Stimulated activated naive B cell treated with anti-CD40 and anti-IgM and Interleukin-4, amounts not matched to agents 10 μg/mL and 1 μg/mL and 100 μg/mL, for 72 hours (primary cell): ENCODE data around the gene LPAR6.
"Not testable (repeated sequence)": the region's sequence is repeated elsewhere in the genome, so short reads cannot be mapped to it uniquely, and the experiment has no call there.

ENCODE experiments used
- ATAC-seq, 2 donors: fragments of 150-1000 bp; cut with Tn5 transposase; replicated peaks; 2 replicates each; pipeline ENCODE4 v1.10.0; 2021; ENCODE audit warnings: moderate library complexity in 1 of 2
- DNase-seq: peaks from one replicate; pipeline ENCODE4 v3.0.0; 2021
- H3K27ac Mint-ChIP-seq: one replicate; pipeline ENCODE4 v1.8.0; 2022; ENCODE audit warnings: mild to moderate bottlenecking, mixed read lengths
- H3K27me3 Mint-ChIP-seq, 2 donors: one replicate each; pipeline ENCODE4 v1.8.0; 2022; ENCODE audit warnings: mixed read lengths in 2 of 2
- H3K36me3 Mint-ChIP-seq, 2 donors: one replicate each; pipeline ENCODE4 v1.8.0; 2022; ENCODE audit warnings: mixed read lengths in 2 of 2, mild to moderate bottlenecking in 1 of 2
- H3K4me1 Mint-ChIP-seq, 2 donors: one replicate each; pipeline ENCODE4 v1.8.0; 2022; ENCODE audit warnings: mixed read lengths in 2 of 2, mild to moderate bottlenecking in 1 of 2
- H3K4me3 Mint-ChIP-seq, 2 donors: one replicate each; pipeline ENCODE4 v1.8.0; 2022; ENCODE audit warnings: mild to moderate bottlenecking in 2 of 2, mixed read lengths in 2 of 2, moderate library complexity in 1 of 2
- H3K9me3 Mint-ChIP-seq, 2 donors: one replicate each; pipeline ENCODE4 v1.8.0; 2022; ENCODE audit warnings: mixed read lengths in 2 of 2, mild to moderate bottlenecking in 1 of 2

LPAR6 gene

GRCh38 chr13:48431431-48431830 lies 18.5 kb upstream of the LPAR6 start:
- Mint-ChIP-seq H3K36me3 (peaks cover 16 to 24% of the 10 kb centered on the region in 2 donors), H3K27ac (no peak overlapping the region), H3K9me3 (no peaks in the 10 kb centered on the region), H3K4me3 (no peak overlapping the region), H3K27me3 (no peaks in the 10 kb centered on the region), H3K4me1 (peaks cover 16 to 51% of the 10 kb centered on the region in 2 donors)
- no peak for DNase-seq
- no peak for ATAC-seq

DNA sequence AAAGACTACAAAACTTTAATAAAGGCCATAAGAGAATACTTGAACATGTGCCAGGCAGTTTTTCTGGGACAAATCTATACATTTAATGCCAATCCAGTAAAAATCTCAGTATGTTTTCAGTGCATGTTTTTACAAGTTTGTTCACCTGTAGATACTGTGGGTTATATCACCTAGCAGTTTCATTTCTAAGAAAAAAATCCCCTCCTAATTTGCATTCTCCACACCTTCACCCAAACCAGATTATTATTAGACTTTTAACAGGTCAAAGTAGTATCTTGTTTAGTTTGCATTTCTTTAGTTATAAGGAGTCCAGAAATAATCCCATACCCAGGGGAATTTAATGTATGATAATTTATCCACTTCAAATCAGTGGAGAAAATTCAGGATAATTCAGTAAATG lies 17.0 kb upstream of the LPAR6 start:
- H3K27ac Mint-ChIP-seq = no peak overlapping the region
- H3K4me3 Mint-ChIP-seq = no peak overlapping the region
- no peaks in the 10 kb centered on the region for H3K27me3 Mint-ChIP-seq
- H3K4me1 Mint-ChIP-seq = peaks cover 10 to 37% of the 10 kb centered on the region in 2 donors
- ATAC-seq (no peak), DNase-seq (no peak)
- H3K36me3 Mint-ChIP-seq = peaks cover 15 to 22% of the 10 kb centered on the region in 2 donors
- H3K9me3 Mint-ChIP-seq = no peaks in the 10 kb centered on the region

DNA sequence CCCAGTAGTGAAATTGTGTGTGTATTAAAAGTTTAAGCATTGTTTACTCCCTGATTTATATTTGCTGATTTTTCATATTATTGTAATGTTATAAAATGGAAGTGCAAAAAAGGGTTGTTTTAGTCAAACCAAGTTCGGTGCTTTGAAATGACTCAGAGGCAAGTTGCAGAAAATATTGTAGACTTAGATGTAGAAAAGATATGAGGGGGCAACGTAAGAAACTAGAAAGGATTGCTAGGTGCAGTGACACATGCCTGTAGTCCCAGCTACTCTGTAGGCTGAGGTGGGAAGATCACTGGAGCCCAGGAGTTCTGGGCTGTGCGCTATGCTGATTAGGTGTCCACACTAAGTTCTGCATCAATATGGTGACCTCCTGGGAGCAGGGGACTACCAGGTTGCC lies 16.1 kb upstream of the LPAR6 start:
- Mint-ChIP-seq H3K4me1 (peaks cover 4 to 30% of the 10 kb centered on the region in 2 donors), H3K36me3 (peaks cover 13 to 17% of the 10 kb centered on the region in 2 donors), H3K27ac (no peak overlapping the region), H3K27me3 (no peaks in the 10 kb centered on the region), H3K4me3 (no peak overlapping the region), H3K9me3 (no peaks in the 10 kb centered on the region)
- no peak for ATAC-seq
- DNase-seq = no peak

DNA sequence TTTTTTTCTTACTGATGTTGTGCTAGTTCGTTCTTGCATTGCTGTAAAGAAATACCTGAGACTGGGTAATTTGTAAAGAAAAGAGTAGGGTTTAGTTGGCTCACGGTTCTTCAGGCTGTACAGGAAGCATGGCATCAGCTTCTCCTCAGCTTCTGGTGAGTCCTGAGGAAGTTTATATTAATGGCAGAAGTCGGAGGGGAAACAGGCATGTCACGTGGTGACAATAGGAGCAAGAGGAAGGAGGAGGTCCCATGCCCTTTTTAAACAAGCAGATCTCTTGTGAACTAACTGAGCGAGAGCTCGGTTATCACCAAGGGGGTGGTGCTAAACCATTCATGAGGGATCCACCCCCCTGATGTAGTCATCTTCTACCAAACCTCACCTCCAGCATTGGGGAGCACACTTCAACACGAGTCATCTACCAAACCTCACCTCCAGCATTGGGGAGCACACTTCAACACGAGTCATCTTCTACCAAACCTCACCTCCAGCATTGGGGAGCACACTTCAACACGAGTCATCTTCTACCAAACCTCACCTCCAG lies 13.9 kb upstream of the LPAR6 start:
- peaks cover 13 to 22% of the 10 kb centered on the region in 2 donors for H3K36me3 Mint-ChIP-seq
- not testable (repeated sequence) for ATAC-seq, H3K27me3 Mint-ChIP-seq, DNase-seq, H3K9me3 Mint-ChIP-seq, H3K27ac Mint-ChIP-seq, H3K4me3 Mint-ChIP-seq
- H3K4me1 Mint-ChIP-seq = peaks cover 4 to 24% of the 10 kb centered on the region in 2 donors

- peaks cover 13 to 26% of the 10 kb centered on the region in 2 donors for H3K36me3 Mint-ChIP-seq
- no peak overlapping the region for H3K4me3 Mint-ChIP-seq
- H3K27ac Mint-ChIP-seq = no peak overlapping the region
- DNase-seq (no peak), ATAC-seq (no peak)
- no peaks in the 10 kb centered on the region for H3K27me3 Mint-ChIP-seq
- H3K4me1 Mint-ChIP-seq = peaks cover 4 to 17% of the 10 kb centered on the region in 2 donors
- H3K9me3 Mint-ChIP-seq = peaks cover 0 to 2% of the 10 kb centered on the region in 2 donors
Observed at GRCh38 chr13:48426052-48426451, 13.1 kb upstream of the LPAR6 start.

DNA sequence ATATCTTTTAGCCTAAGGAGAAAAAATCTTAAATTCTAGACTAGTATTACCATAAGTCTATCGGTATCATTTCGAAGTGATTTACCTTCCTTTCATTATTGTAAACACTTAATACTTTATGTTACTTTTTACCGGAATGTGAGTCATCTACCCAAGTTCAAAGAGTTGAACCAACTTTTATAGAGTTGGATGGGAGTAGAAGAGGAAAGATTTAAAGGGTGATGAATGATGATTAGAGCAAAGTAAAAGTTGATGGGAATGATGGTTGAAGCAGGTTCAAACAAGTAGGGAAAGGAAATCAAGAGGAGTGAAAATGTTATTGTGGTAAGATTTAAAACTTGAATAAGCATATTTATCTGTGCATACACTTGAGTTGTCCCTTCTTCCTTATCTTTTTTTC lies 11.3 kb upstream of the LPAR6 start:
- Mint-ChIP-seq H3K9me3 (peaks cover 8 to 10% of the 10 kb centered on the region in 2 donors), H3K27me3 (no peaks in the 10 kb centered on the region), H3K4me1 (peaks cover 3 to 4% of the 10 kb centered on the region in 2 donors), H3K4me3 (no peak overlapping the region), H3K27ac (no peak overlapping the region), H3K36me3 (peaks cover 20 to 35% of the 10 kb centered on the region in 2 donors)
- no peak for ATAC-seq
- no peak for DNase-seq

- H3K4me1 Mint-ChIP-seq, ATAC-seq, DNase-seq, H3K27ac Mint-ChIP-seq, H3K4me3 Mint-ChIP-seq, H3K27me3 Mint-ChIP-seq: not testable (repeated sequence)
- Mint-ChIP-seq H3K36me3 (peaks cover 37 to 49% of the 10 kb centered on the region in 2 donors), H3K9me3 (peaks cover 12 to 18% of the 10 kb centered on the region in 2 donors)
Observed at GRCh38 chr13:48422003-48422402, 9.1 kb upstream of the LPAR6 start.

DNA sequence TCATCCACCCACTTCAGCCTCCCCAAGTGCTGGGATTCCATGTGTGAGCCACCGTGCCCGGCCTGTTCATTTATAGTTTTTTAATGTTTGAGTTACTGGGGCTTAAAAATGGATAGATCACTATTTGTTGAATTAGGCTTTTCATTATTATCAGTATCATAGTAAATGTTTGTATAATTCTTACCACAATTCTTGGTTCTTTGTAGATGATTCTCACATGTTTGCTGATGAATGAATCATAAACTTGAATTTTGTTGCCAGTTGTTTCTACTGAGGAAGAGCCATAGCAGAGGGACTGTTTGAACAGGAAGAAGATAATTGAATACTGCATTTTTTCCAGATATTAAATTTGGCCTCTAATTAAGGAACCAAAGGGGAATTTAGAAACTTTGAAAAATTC lies 2.6 kb upstream of the LPAR6 start:
- H3K36me3 Mint-ChIP-seq = peaks cover 38 to 52% of the 10 kb centered on the region in 2 donors
- ATAC-seq = no peak
- no peak overlapping the region for H3K27ac Mint-ChIP-seq
- H3K27me3 Mint-ChIP-seq = no peaks in the 10 kb centered on the region
- H3K4me1 Mint-ChIP-seq = peaks cover 4% of the 10 kb centered on the region in 2 donors
- H3K4me3 Mint-ChIP-seq = no peak overlapping the region
- H3K9me3 Mint-ChIP-seq = peaks cover 10 to 13% of the 10 kb centered on the region in 2 donors
- DNase-seq = no peak

GRCh38 chr13:48414501-48414900 lies 1.6 kb upstream of the LPAR6 start:
- ATAC-seq = no peak
- H3K36me3 Mint-ChIP-seq = peaks cover 36 to 47% of the 10 kb centered on the region in 2 donors
- H3K4me1 Mint-ChIP-seq = peaks cover 4% of the 10 kb centered on the region in 2 donors
- no peak for DNase-seq
- H3K9me3 Mint-ChIP-seq = peaks cover 6 to 10% of the 10 kb centered on the region in 2 donors
- no peak overlapping the region for H3K4me3 Mint-ChIP-seq
- H3K27ac Mint-ChIP-seq = no peak overlapping the region
- H3K27me3 Mint-ChIP-seq = no peaks in the 10 kb centered on the region

DNA sequence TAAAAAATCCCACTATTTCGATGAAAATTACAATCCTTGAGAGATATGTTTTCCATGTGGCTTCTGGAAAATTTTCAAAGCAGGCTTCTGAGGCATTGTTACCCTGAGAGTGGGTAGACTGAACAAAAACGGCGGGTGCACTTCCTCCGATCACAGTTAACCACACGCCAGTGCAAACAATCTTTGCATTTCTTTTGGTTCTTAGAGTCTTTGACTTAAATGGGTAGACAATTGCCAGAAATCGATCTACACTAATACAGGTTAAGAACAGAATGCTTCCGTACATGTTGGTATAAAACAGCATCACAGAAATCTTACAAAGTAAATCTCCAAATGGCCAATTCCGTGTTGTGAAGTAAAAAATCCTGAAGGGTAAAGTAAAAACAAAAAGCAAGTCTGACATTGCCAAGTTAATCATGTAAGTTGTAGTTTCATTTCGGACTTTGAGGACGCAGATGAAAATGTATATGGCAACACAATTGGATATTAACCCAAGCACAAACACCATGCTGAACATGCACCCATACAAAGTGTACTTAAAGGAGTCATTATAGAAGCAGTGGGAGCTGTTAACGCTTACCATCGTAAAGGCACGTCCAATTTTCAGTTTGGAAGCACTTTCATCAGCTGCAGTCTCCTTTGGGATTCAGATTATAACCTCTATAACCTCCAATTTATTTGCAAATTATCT lies 927 bp downstream of the LPAR6 start:
- no peaks in the 10 kb centered on the region for H3K9me3 Mint-ChIP-seq
- H3K4me1 Mint-ChIP-seq = peaks cover 4% of the 10 kb centered on the region in 2 donors
- no peak for DNase-seq
- H3K36me3 Mint-ChIP-seq = peaks cover 18 to 39% of the 10 kb centered on the region in 2 donors
- H3K4me3 Mint-ChIP-seq = peak overlapping the region; percentile 58 to 78
- peak in 1 of 2 donors; percentile 39 for ATAC-seq
- no peaks in the 10 kb centered on the region for H3K27me3 Mint-ChIP-seq
- no peak overlapping the region for H3K27ac Mint-ChIP-seq

- no peak overlapping the region for H3K27ac Mint-ChIP-seq
- no peaks in the 10 kb centered on the region for H3K9me3 Mint-ChIP-seq
- DNase-seq (no peak), ATAC-seq (no peak)
- no peaks in the 10 kb centered on the region for H3K27me3 Mint-ChIP-seq
- no peak overlapping the region for H3K4me3 Mint-ChIP-seq
- peaks cover 4 to 6% of the 10 kb centered on the region in 2 donors for H3K4me1 Mint-ChIP-seq
- H3K36me3 Mint-ChIP-seq = peaks cover 13 to 38% of the 10 kb centered on the region in 2 donors
Observed at GRCh38 chr13:48411147-48411794, 1.6 kb downstream of the LPAR6 start.

DNA sequence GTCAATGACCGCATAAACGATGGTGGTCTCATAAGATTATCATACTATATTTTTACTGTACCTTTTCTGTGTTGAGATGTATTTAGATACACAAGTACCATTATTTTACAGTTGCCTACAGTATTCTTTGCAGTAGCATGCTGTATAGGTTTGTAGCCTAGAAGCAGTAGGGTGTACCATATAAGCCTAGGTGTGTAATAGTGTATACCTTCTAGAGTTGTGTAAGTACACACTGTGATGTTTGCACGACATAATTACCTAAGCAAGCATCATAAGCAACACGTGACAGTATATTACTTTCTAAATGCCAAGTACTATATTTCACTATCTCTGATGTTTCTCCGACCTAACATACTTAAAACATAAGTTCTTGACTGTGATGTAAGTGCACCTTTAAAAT lies 2.7 kb downstream of the LPAR6 start:
- Mint-ChIP-seq H3K27me3 (no peaks in the 10 kb centered on the region), H3K4me1 (peaks cover 4 to 8% of the 10 kb centered on the region in 2 donors), H3K36me3 (peaks cover 6 to 33% of the 10 kb centered on the region in 2 donors), H3K9me3 (no peaks in the 10 kb centered on the region), H3K27ac (no peak overlapping the region), H3K4me3 (no peak overlapping the region)
- DNase-seq (no peak), ATAC-seq (no peak)

DNA sequence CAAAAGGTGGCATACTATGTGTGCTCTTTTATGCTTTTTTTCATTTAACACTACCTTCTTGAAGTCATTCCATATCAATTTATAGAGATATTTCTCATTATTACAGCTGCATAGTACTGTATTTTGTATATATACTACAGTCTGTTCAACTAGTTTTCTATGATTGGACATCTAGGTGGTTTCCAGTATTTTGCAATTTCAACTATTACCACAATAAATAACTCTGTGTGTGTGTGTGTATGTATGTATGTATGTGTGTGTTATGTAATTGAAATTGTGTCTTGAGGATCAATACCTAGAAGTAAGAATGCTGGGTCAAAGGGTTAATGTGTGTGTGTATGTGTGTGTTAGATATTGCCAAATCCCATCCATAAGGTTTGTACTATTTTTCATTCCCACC lies 7.0 kb downstream of the LPAR6 start:
- H3K27ac Mint-ChIP-seq = no peak overlapping the region
- H3K36me3 Mint-ChIP-seq = peaks cover 16 to 37% of the 10 kb centered on the region in 2 donors
- no peaks in the 10 kb centered on the region for H3K27me3 Mint-ChIP-seq
- no peak overlapping the region for H3K4me3 Mint-ChIP-seq
- H3K4me1 Mint-ChIP-seq = peaks cover 4 to 13% of the 10 kb centered on the region in 2 donors
- no peaks in the 10 kb centered on the region for H3K9me3 Mint-ChIP-seq
- DNase-seq (no peak), ATAC-seq (no peak)

DNA sequence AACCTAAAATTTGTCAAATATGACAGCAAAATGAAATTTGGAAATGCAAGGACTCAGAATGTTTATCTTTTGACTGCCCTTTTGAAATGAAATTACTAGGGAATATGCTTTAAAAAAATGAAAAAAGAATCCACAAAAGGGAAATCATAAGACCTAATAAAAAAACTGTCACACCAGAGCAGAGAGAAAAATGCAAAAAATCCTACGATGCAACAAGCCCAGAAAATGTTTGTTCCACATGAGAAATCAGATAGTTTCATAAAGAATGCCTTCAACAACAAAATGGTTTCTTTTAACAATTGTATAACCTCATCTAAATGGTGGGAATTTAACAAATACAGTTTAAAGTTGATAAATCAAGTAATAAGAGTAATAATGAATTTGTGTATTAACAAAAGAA lies 8.0 kb downstream of the LPAR6 start:
- Mint-ChIP-seq H3K27me3 (no peaks in the 10 kb centered on the region), H3K36me3 (peaks cover 19 to 38% of the 10 kb centered on the region in 2 donors), H3K9me3 (no peaks in the 10 kb centered on the region), H3K27ac (no peak overlapping the region), H3K4me3 (no peak overlapping the region), H3K4me1 (peaks cover 13 to 18% of the 10 kb centered on the region in 2 donors)
- DNase-seq = no peak
- ATAC-seq = no peak

DNA sequence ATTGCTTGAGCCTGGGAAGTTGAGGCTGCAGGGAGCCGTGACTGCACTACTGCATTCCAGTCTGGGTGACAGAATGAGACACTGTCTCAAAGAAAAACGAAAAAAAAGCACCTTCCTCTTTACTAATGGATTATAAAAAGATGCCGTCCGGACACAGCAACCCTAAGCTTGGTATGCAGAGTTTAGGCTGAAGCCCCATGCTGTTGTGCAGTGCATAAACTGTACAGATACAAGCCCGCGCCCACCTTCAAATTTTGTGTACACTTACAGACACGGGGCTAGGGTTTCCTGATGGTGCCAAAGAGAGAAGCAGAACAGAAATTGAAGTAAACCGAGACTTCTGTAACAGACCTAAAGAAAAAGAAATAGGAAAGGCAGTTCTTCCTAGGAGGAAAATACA lies 9.0 kb downstream of the LPAR6 start:
- Mint-ChIP-seq H3K4me1 (peaks cover 18 to 20% of the 10 kb centered on the region in 2 donors), H3K27me3 (no peaks in the 10 kb centered on the region), H3K27ac (no peak overlapping the region), H3K36me3 (peaks cover 18 to 39% of the 10 kb centered on the region in 2 donors), H3K4me3 (no peak overlapping the region), H3K9me3 (no peaks in the 10 kb centered on the region)
- no peak for DNase-seq
- no peak for ATAC-seq
